ENCODE data around the gene CARHSP1.

CARHSP1 gene

DNA sequence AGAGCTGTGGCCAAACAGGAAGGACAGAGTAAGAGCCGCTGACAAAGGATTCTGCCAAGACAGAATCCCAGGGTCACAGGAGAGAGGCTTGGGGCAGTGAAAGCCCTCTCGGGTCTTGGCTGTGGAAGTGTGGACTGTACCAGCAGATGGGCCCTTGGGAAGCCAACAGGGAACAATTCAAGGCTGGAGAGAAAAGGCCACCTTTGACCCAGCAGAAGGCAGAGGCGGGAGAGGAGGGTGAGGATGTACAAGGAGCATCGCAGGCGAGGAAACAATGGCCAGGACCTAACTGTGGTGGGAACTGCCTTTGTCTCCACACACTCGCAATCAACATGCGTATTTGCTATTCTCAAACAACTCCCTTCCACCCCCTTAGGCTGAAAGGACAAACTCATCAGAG is 15.7 kb downstream of the CARHSP1 start:
- Histone ChIP-seq H3K27me3 (no peaks in the 10 kb centered on the region), H3K36me3 (peaks cover 31 to 91% (median 72%) of the 10 kb centered on the region in 3 donors), H3K4me1 (peaks cover 0 to 8% (median 7%) of the 10 kb centered on the region in 4 donors), H3K9me3 (no peaks in the 10 kb centered on the region), H3K27ac (no peak overlapping the region), H3K4me3 (no peak overlapping the region)
- TF ChIP-seq, protein P1, sequence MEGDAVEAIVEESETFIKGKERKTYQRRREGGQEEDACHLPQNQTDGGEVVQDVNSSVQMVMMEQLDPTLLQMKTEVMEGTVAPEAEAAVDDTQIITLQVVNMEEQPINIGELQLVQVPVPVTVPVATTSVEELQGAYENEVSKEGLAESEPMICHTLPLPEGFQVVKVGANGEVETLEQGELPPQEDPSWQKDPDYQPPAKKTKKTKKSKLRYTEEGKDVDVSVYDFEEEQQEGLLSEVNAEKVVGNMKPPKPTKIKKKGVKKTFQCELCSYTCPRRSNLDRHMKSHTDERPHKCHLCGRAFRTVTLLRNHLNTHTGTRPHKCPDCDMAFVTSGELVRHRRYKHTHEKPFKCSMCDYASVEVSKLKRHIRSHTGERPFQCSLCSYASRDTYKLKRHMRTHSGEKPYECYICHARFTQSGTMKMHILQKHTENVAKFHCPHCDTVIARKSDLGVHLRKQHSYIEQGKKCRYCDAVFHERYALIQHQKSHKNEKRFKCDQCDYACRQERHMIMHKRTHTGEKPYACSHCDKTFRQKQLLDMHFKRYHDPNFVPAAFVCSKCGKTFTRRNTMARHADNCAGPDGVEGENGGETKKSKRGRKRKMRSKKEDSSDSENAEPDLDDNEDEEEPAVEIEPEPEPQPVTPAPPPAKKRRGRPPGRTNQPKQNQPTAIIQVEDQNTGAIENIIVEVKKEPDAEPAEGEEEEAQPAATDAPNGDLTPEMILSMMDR (IDR thresholded peaks at IDR 0.05): no peak
- no peak for DNase-seq
- intact Hi-C loops (cut with DNase I; ENCODE audit: low total_unique reads): no loop called here

DNA sequence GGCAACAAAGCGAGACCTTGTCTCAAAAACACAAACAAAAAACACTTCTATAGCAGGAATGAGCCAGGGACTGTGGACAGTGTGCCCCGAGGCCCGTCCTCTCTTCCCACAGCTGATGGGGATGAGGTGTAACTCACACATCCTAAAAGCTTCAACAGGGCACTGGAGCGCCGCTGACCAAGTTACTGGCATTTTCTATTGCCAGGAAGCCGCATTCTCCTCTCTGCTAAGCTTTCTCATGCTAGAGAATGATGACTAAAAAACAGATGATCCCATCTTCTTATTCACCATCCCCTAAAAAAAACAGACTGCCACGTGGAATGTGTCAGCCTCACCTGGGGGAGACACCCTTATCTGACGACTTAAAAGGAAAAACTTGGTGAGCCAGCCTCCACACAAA is 16.3 kb downstream of the CARHSP1 start:
- Histone ChIP-seq H3K4me1 (peaks cover 0 to 8% (median 7%) of the 10 kb centered on the region in 4 donors), H3K36me3 (peaks cover 35 to 92% (median 70%) of the 10 kb centered on the region in 3 donors), H3K27ac (no peak overlapping the region), H3K9me3 (no peaks in the 10 kb centered on the region), H3K4me3 (no peak overlapping the region), H3K27me3 (no peaks in the 10 kb centered on the region)
- intact Hi-C loops (cut with DNase I; ENCODE audit: low total_unique reads): no loop called here
- TF ChIP-seq, protein P1 (IDR thresholded peaks at IDR 0.05): no peak
- DNase-seq: no peak

DNA sequence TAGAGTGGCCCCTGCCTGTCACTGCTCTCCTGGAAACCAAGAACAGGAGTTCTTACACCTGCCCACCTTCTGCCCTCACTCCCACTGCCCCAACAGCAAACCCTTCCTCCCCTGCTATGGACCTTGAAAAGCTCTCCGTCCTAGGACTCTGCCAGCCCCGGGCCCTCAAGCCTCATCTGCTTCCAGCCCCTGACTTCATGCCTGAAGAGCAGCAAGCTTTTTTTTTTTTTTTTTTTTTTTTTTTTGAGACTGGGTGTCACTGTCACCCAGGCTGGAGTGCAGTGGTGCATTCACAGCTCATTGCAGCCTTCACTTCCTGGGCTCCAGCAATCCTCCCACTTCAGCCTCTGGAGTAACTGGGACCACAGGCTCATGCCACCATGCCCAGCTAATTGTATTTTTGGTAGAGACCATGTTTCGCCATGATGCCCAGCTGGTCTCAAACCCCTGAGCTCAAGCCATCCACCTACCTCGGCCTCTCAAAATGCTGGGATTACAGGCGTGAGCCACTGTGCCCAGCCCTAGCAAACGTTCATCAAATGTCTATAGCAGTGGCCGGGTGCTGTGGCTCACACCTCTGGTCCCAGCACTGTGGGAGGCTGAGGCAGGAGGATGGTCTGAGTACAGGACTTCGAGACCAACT is 16.9 kb downstream of the CARHSP1 start:
- Histone ChIP-seq H3K36me3 (peaks cover 33 to 91% (median 68%) of the 10 kb centered on the region in 3 donors), H3K4me3 (no peak overlapping the region), H3K9me3 (no peaks in the 10 kb centered on the region), H3K27me3 (no peaks in the 10 kb centered on the region), H3K27ac (no peak overlapping the region), H3K4me1 (peaks cover 0 to 8% (median 7%) of the 10 kb centered on the region in 4 donors)
- intact Hi-C loops (cut with DNase I; ENCODE audit: low total_unique reads): no loop called here
- DNase-seq: peak in 1 of 2 donors; percentile 47
- TF ChIP-seq, protein P1 (IDR thresholded peaks at IDR 0.05): no peak

DNA sequence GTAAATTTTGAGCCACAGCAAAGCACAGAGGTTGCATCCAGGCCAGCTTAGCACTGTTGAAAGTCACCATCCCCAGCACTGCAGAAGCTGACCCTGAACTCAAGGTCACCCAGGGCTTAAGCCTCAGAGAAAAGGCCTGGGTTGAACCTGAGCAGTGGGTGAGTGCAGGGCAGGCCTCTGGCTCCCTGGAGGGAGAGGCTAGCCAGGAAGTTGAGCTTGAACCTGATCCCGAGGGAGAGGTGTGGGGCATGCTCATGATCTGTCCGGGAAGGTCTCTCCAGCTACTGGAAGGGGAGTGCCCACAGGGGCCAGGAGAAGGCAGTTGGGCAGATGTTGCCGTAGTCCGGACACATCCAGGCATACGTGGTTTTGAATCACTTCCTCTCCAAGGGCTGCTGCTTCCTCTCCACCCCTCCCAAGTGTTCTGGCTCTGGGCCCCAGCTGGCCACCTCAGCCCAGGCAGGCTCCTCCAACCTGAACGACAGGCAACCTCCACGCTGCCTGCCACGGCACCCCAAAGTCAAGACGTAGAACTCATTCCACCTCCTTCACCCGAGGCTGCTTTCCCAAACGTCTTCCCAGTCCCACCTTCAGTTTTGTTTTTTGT is 18.4 kb downstream of the CARHSP1 start:
- no peaks in the 10 kb centered on the region for H3K27me3 ChIP-seq
- H3K4me3 ChIP-seq: no peak overlapping the region
- no peaks in the 10 kb centered on the region for H3K9me3 ChIP-seq
- H3K4me1 ChIP-seq: peaks cover 0 to 8% (median 7%) of the 10 kb centered on the region in 4 donors
- TF ChIP-seq, protein P1 (IDR thresholded peaks at IDR 0.05): no peak
- intact Hi-C loops (cut with DNase I; ENCODE audit: low total_unique reads): no loop called here
- H3K36me3 ChIP-seq: peaks cover 27 to 76% (median 53%) of the 10 kb centered on the region in 3 donors
- peak in 1 of 2 donors; percentile 73 for DNase-seq
- peak overlapping the region in 1 of 2 donors; percentile 7 for H3K27ac ChIP-seq

DNA sequence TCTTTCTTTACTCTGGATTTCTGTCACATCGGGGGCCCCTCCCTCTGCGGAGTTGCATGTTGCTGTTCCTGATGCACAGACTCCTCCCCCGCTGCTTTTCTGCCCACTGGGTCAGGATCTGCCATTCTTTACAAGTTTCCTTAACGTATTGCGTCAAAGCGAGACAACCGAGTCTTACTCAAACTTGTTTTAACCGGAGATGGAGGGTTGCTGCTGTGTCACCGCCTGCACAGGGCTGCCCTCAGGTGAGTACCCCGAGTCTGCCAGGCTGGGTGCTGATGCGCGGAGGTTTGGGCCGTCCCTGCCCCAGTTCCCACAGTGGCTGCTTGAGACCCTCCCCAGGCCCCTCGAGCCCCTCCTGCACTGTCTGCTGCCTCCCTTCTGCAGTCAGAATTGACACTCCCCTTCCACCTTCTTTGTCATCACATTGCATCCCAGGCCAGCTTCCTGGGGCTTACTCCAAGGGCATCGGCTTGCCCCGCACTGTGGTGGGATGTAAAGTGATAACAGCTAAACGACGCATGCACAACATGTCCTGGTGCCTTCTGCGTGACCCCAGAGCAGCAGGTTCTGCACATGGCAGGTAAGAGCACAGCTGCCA is 19.3 kb downstream of the CARHSP1 start:
- Histone ChIP-seq H3K27ac (no peak overlapping the region), H3K36me3 (peaks cover 18 to 67% (median 44%) of the 10 kb centered on the region in 3 donors), H3K4me3 (no peak overlapping the region), H3K4me1 (peaks cover 0 to 8% (median 7%) of the 10 kb centered on the region in 4 donors), H3K9me3 (no peaks in the 10 kb centered on the region), H3K27me3 (no peaks in the 10 kb centered on the region)
- intact Hi-C loops (cut with DNase I; ENCODE audit: low total_unique reads): no loop called here
- DNase-seq: peak in 1 of 2 donors; percentile 63
- TF ChIP-seq, protein P1 (IDR thresholded peaks at IDR 0.05): no peak
